Mononuclear cell (primary cell): ENCODE data around the gene RFX3. TPM values are rescaled to one million over a fixed set of nuclear protein-coding genes. Genes with fewer than 3 reads are reported as not detected.
"Not testable (repeated sequence)": the region's sequence is repeated elsewhere in the genome, so short reads cannot be mapped to it uniquely, and the experiment has no call there.

Source experiments
- H3K27me3 ChIP-seq: 2 replicates; pipeline ENCODE4 v1.6.0; 2011; ENCODE audit warnings: low read length, control low read depth; ENCODE audit not compliant: insufficient read depth
- H3K4me1 ChIP-seq: 2 replicates; pipeline ENCODE4 v1.5.1; 2011; ENCODE audit warnings: mild to moderate bottlenecking, low read length, control low read depth; ENCODE audit not compliant: insufficient read depth
- H3K4me3 ChIP-seq: 2 replicates; pipeline ENCODE4 v1.5.1; 2011; ENCODE audit warnings: mild to moderate bottlenecking, low read length, moderate library complexity
- H3K9me3 ChIP-seq: 2 replicates; pipeline ENCODE4 v1.5.1; 2011; ENCODE audit warnings: low read depth, mild to moderate bottlenecking, control low read depth, low read length
- total RNA-seq: library from RNA; depleted of rRNA; stranded (reverse); fragments of >200 nt; gene quantifications from one replicate; pipeline ENCODE4 v1.2.3, GENCODE V29; 2012

Gene RFX3
- total RNA-seq, 1 donor, result 11.9 TPM

DNA sequence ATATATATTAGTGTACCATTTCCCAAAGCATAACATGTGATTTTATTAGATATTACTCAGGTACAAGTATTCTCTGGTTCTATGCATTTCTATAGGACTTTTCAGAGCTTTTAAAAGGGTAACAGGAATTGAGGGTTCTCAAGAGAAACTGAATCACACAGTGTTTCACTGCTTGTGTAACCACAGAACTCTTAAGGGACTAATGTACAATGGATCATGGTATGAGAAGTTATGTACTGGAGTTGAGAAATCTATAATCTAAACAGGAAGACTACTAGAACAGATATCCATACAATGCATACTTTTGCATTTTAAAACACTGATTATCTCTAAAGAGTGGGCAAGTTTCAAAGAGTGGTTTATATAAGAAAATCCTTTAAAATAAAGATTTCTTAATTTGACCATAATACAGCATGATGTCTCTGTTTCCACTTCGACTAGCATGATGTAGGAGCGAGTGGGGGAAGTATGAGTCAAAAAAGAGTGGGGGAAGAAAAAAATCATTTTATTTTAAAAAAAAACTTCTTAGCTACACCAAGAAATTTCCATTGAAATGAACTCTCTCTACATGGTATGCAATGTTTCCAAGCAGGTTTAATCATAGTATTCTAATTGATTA lies 183.5 kb downstream of the RFX3 start:
- no peak overlapping the region for H3K4me3 ChIP-seq
- no peaks in the 10 kb centered on the region for H3K27me3 ChIP-seq
- no peaks in the 10 kb centered on the region for H3K4me1 ChIP-seq

DNA sequence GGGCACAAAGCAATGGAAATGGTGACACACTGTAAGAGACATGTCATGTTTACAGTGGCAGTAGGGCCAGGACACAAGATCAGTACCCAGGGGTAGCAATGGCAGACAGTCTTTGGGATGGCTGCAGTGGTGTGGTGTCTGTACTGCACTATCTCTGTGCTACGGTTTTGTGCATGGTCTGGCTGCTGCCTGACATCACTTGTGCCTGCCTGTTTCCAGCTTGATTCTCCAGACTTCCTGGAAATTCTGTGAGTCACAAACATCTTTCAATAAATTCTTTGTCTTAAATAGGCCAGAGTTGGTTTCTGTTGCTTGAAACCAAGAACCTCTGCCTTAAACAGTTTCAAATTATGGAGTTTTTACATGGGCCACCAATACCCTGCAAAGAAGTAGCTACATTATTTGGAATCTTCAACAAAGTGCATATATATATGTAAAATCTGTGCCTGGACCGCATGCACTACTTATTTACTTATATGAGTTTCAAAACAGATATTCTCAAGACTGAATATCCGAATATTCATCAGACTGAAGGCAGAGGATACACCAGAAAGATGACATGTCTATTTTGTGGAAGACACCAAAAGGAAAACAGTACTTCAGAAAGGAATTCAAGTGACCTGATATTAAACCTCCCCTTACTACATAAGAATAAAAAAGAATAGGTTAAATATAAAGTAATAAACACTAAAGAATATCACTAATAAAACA lies 188.1 kb downstream of the RFX3 start:
- H3K4me3 ChIP-seq, result no peak overlapping the region
- H3K9me3 ChIP-seq, result no peaks in the 10 kb centered on the region
- no peaks in the 10 kb centered on the region for H3K27me3 ChIP-seq
- H3K4me1 ChIP-seq, result no peaks in the 10 kb centered on the region

More for the DNA sequence above, 183.5 kb downstream of the RFX3 start:
- no peaks in the 10 kb centered on the region for H3K9me3 ChIP-seq

DNA sequence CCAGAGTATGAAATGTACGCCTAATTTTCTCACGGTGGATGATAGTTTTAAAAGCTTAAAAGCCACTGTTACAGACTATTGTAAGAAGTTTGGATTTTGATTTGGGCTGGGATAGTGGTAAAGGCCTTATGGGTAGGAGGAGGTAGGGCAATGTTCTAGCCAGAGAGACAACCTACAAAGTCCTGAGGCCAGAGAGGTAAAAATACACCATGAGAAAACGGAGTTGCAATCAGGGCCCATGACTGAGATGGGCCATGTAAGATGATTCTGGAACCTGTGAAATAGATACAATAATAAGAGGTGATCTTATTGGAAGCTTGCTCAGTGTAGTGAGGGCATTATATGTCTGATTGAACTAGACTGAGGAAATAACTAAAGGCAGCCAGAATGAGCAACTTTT lies 188.8 kb downstream of the RFX3 start:
- no peak overlapping the region for H3K4me3 ChIP-seq
- no peaks in the 10 kb centered on the region for H3K9me3 ChIP-seq
- no peaks in the 10 kb centered on the region for H3K27me3 ChIP-seq
- no peaks in the 10 kb centered on the region for H3K4me1 ChIP-seq

DNA sequence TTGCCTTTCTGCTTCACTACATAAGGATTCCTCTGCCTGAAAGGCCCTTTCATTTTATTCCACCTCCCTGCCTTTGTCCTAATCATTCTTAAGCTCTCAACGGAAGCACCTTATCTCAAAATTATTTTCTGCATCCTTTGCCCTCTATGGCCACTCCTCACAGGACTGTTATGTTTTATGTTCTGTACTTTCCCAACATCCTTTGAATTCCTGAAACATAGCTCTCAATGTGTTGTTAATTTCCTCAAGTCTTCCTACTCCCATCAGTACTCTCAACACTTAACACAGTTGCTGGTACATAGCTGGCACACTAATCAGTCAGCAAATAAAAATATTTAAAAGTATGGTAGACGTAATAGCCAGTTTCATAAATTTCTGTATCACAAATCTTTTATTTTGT lies 193.0 kb downstream of the RFX3 start:
- Histone ChIP-seq H3K4me1 (no peaks in the 10 kb centered on the region), H3K9me3 (no peaks in the 10 kb centered on the region)

DNA sequence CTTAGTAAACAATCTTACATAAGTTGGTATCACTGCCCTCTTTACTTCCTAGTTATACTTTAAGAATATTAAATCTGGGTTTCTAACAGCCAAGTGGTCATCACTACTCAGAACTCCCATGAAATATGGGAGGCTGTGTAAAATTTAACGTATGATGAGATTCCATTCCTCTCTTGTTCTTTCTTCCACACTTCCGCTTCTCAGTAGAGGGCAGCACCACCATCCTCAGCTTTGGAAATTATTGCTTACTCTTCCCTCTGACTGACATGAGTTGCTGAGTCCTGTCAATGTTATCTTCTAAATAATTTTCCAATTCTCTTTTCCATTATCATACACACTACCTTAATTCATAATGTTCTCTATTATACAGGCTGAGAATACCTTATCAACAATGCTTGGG lies 194.0 kb downstream of the RFX3 start:
- Histone ChIP-seq H3K4me1 (no peaks in the 10 kb centered on the region), H3K27me3 (no peaks in the 10 kb centered on the region), H3K9me3 (no peaks in the 10 kb centered on the region), H3K4me3 (no peak overlapping the region)

More for the DNA sequence above, 193.0 kb downstream of the RFX3 start:
- H3K27me3 ChIP-seq, result no peaks in the 10 kb centered on the region
- no peak overlapping the region for H3K4me3 ChIP-seq

DNA sequence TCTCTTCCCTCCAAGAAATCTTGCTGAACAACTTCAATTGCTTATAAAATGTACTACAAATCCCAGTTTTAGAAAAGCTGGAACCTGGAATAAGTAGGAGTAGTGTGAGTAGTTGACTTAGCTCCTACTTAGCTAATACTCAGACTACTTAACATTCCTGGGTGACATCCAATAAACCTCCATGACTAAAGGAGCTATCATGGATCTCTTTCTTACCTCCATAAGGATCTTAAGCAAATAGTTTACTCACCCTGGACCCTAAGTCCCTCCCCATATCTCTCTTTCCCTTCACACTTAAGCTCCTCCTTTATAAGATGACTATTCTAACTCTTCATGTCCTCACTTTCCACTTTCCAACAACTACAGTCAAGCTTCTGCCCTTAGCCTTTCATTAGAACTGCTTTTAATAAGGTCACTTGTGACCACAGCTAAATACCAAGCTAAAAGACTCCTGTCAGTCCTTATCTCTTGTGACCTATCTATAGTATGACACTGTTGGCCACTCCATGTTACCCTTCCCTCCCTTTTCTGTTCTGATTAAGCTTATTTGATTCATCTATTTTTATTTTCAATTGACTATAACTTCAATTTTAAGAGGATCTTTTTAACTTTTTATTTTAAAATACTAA lies 194.9 kb downstream of the RFX3 start:
- Histone ChIP-seq H3K4me3 (no peak overlapping the region), H3K9me3 (no peaks in the 10 kb centered on the region), H3K4me1 (no peaks in the 10 kb centered on the region), H3K27me3 (no peaks in the 10 kb centered on the region)

DNA sequence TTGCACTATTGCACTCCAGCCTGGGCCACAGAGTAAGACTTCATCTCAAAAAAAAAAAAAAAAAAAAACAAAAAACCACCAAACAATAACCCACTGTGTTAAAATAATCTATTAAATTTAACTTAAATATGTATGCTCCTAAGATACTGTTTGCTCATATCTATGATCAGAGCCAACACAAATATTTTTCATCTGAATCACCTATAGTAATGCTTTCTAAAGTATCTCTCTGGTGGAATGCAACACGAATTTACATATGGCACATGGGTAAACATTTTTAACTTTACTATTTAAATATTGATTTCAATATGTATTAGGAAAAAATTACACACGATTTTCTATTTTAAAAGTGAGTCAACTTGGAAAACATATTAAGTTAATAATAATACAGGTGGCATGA lies 196.4 kb downstream of the RFX3 start:
- Histone ChIP-seq H3K27me3 (no peaks in the 10 kb centered on the region), H3K9me3 (no peaks in the 10 kb centered on the region), H3K4me3 (no peak overlapping the region), H3K4me1 (no peaks in the 10 kb centered on the region)

DNA sequence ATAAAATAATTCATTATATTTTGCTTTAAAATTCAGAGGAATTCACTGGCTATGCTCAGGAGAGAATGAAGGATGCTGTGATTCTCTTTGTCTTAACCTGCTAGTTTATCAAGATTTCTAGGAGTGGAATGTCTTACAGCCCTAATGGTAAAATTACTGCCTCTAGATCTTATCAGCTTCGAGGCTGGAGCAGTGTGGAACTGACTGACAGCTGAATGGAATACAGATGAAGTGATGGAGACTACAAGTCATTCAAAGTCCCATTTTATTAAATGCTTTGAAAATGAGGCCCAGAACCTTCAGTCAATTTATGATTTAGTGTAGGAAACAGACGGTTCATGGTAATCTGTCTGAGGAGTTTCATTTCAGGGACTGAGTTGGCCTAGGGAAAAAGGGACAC lies 202.1 kb downstream of the RFX3 start:
- Histone ChIP-seq H3K27me3 (no peaks in the 10 kb centered on the region), H3K9me3 (no peaks in the 10 kb centered on the region), H3K4me3 (no peak overlapping the region), H3K4me1 (no peaks in the 10 kb centered on the region)

DNA sequence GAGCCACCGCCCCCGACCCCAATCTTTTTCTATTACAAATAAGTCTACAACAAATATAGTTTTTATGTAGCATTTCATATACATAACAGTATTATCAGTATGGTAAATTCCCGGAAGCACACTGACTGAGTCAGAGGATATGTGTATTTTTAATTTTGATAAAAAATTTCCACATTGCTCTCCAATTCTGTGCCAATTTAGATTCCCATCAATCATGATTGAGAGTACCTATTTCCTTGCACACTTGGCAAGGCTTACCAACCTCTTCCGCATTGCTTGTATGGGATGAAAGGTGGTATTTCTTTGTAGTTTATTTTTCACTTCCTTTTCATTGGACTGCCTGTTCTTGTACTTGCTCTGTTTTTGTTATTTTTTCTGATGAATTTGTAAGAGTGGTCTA lies 204.6 kb downstream of the RFX3 start:
- Histone ChIP-seq H3K4me1 (no peaks in the 10 kb centered on the region), H3K9me3 (no peaks in the 10 kb centered on the region), H3K4me3 (no peak overlapping the region), H3K27me3 (no peaks in the 10 kb centered on the region)

DNA sequence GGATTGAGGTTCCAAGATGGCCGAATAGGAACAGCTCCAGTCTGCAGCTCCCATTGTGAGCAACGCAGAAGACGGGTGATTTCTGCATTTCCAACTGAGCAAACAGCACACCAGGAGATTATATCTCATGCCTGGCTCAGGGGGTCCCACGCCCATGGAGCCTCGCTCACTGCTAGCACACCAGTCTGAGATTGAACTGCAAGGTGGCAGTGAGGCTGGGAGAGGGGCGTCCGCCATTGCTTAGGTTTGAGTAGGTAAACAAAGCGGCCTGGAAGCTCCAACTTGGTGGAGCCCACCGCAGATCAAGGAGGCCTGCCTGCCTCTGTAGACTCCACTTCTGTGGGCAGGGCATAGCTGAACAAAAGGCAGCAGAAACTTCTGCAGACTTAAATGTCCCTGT lies 213.2 kb downstream of the RFX3 start:
- H3K4me3 ChIP-seq, H3K9me3 ChIP-seq, H3K4me1 ChIP-seq, H3K27me3 ChIP-seq: not testable (repeated sequence)

DNA sequence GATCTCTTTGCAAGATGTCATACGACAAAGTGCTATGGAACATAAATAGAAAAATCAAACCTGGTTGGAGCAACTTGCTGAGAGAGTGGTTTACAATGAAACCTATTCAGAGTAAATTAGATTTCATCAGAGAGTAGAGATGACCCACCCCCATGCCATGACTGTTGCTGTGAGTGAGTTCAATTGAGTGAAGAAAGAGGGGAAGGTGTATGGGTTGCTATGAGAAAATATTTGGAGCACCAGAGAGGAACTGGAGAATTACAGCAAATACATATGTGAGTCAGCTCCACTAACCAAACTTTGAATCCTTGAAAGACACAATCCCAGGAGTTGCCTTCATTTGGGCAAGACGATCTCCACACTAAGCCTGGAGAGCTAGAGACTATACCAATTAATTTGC lies 217.2 kb downstream of the RFX3 start:
- Histone ChIP-seq H3K9me3 (no peaks in the 10 kb centered on the region), H3K4me1 (no peaks in the 10 kb centered on the region), H3K4me3 (no peak overlapping the region), H3K27me3 (no peaks in the 10 kb centered on the region)

DNA sequence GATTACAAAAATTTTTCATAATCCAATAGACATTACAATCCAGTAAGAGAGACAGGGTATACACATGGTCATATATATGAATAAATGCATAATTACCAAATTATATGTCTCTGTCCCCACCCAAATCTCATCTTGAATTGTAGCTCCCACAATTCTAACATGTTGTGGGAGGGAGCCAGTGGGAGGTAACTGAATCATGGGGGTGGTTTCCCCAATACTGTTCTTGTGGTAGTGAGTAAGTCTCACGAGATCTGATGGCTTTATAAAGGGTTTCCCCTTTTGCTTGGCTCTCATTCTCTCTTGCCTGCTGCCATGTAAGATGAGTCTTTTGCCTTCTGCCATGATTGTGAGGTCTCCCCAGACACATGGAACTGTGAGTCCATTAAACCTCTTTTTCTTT lies 221.4 kb downstream of the RFX3 start:
- not testable (repeated sequence) for H3K9me3 ChIP-seq, H3K4me1 ChIP-seq, H3K27me3 ChIP-seq, H3K4me3 ChIP-seq

DNA sequence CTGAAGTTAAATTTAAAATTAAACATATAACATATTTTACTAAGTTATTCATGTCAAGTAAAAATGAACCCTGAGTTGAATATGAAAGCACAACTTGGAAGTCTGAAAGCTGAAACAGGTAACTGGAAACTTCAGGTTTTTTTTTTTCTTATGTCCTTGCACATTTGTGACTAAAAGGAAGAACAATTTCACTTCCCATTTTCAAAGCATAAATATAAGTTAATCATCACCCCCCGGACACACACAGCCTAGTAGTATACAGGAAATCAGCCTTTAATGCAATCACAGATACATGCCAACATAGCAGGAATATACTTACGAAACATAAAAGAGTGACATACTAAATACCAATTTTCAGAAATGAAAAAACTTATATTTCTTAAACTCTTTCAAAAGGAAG lies 225.9 kb downstream of the RFX3 start:
- peaks cover 3% of the 10 kb centered on the region for H3K4me1 ChIP-seq
- H3K9me3 ChIP-seq, result no peaks in the 10 kb centered on the region
- no peak overlapping the region for H3K4me3 ChIP-seq
- H3K27me3 ChIP-seq, result no peaks in the 10 kb centered on the region

DNA sequence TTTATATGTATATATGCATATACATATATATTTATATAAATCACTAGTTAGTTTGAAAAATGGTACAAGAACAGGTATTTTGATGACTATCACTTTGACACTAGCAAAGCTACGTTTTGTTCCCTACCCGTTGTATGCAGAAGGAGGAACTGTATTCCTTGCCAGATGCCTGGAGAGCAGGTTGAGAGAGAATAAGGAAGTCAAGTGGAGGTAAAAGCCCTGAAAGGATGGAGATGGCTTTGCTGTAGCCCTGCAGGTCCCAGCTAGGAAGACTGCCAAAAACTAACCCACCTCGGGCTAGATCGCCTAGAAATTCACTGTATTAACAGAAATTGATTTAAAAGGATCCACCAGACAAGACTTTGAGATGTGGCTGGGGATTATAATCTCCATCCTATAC lies 229.3 kb downstream of the RFX3 start:
- Histone ChIP-seq H3K27me3 (no peaks in the 10 kb centered on the region), H3K4me3 (no peak overlapping the region), H3K4me1 (peaks cover 3% of the 10 kb centered on the region), H3K9me3 (no peaks in the 10 kb centered on the region)

DNA sequence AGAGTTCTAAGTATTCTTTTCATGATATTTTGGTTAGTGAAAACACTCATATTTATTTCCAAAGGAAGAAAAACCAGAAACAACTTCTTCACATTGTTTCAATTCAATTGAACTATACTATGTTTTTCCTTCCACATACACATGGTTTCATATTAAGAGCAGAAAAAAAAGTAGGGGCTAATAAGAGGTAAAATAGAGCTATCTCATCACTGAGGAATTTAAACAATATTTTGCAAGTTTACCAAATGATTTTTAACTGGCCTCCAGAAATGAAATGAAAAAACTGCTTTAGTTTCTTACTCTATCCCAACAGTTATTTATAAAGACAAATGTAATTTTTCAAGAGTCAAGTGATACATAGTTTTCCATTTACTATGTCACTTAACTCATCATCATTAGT lies 233.5 kb downstream of the RFX3 start:
- Histone ChIP-seq H3K4me3 (no peak overlapping the region), H3K9me3 (no peaks in the 10 kb centered on the region), H3K27me3 (no peaks in the 10 kb centered on the region), H3K4me1 (peaks cover 3% of the 10 kb centered on the region)
